D721Med (cell line): ENCODE results near the gene TFF2.

ENCODE experiments used
- DNase-seq: peaks from one replicate; pipeline ENCODE4 v3.0.0; 2011; ENCODE audit warnings: low spot score; ENCODE audit not compliant: insufficient read length
- FAIRE-seq: peaks from 2 replicates; lab custom pipeline; 2011; peaks lifted over from hg19 to GRCh38; lab: Jason Lieb, UNC
- TF ChIP-seq, protein P1 (sequence below): IDR thresholded peaks from 2 replicates; pipeline ENCODE4 v1.5.1; 2012; ENCODE audit warnings: mild to moderate bottlenecking, control low read depth; ENCODE audit not compliant: insufficient read depth; ENCODE audit errors: missing control alignments

The TFF2 gene

GRCh38 chr21:42395302-42395701 lies 44.5 kb upstream of the TFF2 start:
- TF ChIP-seq, protein P1, sequence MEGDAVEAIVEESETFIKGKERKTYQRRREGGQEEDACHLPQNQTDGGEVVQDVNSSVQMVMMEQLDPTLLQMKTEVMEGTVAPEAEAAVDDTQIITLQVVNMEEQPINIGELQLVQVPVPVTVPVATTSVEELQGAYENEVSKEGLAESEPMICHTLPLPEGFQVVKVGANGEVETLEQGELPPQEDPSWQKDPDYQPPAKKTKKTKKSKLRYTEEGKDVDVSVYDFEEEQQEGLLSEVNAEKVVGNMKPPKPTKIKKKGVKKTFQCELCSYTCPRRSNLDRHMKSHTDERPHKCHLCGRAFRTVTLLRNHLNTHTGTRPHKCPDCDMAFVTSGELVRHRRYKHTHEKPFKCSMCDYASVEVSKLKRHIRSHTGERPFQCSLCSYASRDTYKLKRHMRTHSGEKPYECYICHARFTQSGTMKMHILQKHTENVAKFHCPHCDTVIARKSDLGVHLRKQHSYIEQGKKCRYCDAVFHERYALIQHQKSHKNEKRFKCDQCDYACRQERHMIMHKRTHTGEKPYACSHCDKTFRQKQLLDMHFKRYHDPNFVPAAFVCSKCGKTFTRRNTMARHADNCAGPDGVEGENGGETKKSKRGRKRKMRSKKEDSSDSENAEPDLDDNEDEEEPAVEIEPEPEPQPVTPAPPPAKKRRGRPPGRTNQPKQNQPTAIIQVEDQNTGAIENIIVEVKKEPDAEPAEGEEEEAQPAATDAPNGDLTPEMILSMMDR: no peak
- no peak for DNase-seq
- no peak for FAIRE-seq

GRCh38 chr21:42393443-42393950 lies 42.7 kb upstream of the TFF2 start:
- DNase-seq: no peak
- FAIRE-seq: no peak
- TF ChIP-seq, protein P1: no peak

- DNase-seq (no peak), FAIRE-seq (no peak)
- TF ChIP-seq, protein P1: no peak
Measured at GRCh38 chr21:42392731-42393442, 42.1 kb upstream of the TFF2 start.

- TF ChIP-seq, protein P1: no peak
- DNase-seq (no peak), FAIRE-seq (no peak)
Measured at GRCh38 chr21:42391297-42391696, 40.5 kb upstream of the TFF2 start.

GRCh38 chr21:42390696-42391095 lies 39.9 kb upstream of the TFF2 start:
- TF ChIP-seq, protein P1: no peak
- FAIRE-seq: no peak
- no peak for DNase-seq

DNA sequence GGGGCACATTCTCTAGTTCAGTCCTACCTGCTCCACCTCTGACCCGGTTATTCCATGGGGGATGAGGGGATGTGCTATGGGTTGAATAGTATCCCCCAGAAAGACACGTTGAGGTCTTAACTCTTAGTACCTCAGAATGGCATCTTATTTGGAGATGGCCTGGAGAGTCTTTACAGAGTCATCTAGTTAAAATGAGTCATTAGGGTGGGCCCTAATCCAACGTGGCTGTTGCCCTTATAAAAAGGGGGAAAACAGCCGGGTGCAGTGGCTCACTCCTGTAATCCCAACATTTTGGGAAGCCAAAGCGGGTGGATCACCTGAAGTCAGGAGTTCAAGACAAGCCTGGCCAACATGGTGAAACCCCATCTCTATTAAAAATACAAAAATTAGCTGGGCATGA lies 39.4 kb upstream of the TFF2 start:
- no peak for DNase-seq
- TF ChIP-seq, protein P1: no peak
- FAIRE-seq: no peak

DNA sequence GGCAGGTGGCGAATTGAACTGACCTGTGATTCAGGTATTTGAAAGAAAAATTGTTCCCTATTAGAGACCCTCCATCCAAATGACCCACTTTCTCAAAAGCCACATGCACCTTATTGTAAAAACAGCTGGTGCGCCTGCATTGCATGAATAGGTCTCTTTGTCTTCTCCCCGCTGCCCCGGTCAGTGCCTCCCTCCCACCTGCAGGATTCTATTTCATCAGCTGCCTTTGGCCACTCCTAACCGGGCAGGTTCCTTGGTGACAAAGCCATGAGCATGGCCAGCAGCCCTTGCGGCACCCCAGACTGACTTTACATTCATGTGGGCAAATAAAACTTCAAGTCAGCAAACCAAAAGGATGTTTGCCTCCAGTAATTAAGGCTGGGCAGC lies 38.6 kb upstream of the TFF2 start:
- FAIRE-seq: no peak
- TF ChIP-seq, protein P1: no peak
- DNase-seq: no peak
